ENCODE measurements around the gene TMEFF2. TPM values are rescaled to one million over a fixed set of nuclear protein-coding genes. Genes with fewer than 3 reads are reported as not detected.

The TMEFF2 gene
- total RNA-seq, 1 donor from 2014 or later: not detected

GRCh38 chr2:192218970-192219369, 24.2 kb upstream of the TMEFF2 start:
- H3K27ac ChIP-seq: no peak overlapping the region
- no peak for DNase-seq (ENCODE audit: low spot score in 2 of 2)
- intact Hi-C loops (cut with DNase I): no loop called here

DNA sequence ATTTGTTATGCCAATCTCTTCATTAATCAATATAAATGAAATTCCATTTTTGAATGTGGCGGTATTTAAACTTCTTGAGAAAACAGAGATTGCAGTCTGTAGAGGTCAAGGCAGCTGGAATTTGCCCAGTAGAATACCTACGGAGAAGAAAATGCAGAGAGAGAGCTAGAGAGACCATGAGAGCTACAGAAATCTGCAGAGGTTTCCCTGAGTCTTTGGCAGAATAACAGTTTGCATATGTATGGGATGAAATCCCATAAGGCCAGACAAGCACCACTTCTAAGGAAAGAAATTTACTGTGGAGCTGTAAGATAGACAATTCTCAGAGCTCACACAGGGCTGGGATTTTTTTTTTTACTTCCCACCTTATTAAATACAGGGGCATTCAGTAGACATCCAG, 23.6 kb upstream of the TMEFF2 start:
- no peak overlapping the region for H3K4me3 ChIP-seq
- no peak for DNase-seq (ENCODE audit: low spot score in 2 of 2)
- H3K27ac ChIP-seq: no peak overlapping the region
- H3K27me3 ChIP-seq: no peaks in the 10 kb centered on the region
- no peaks in the 10 kb centered on the region for H3K36me3 ChIP-seq
- H3K9me3 ChIP-seq: no peaks in the 10 kb centered on the region
- TF ChIP-seq, protein P1, sequence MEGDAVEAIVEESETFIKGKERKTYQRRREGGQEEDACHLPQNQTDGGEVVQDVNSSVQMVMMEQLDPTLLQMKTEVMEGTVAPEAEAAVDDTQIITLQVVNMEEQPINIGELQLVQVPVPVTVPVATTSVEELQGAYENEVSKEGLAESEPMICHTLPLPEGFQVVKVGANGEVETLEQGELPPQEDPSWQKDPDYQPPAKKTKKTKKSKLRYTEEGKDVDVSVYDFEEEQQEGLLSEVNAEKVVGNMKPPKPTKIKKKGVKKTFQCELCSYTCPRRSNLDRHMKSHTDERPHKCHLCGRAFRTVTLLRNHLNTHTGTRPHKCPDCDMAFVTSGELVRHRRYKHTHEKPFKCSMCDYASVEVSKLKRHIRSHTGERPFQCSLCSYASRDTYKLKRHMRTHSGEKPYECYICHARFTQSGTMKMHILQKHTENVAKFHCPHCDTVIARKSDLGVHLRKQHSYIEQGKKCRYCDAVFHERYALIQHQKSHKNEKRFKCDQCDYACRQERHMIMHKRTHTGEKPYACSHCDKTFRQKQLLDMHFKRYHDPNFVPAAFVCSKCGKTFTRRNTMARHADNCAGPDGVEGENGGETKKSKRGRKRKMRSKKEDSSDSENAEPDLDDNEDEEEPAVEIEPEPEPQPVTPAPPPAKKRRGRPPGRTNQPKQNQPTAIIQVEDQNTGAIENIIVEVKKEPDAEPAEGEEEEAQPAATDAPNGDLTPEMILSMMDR (IDR thresholded peaks at IDR 0.05): no peak
- intact Hi-C loops (cut with DNase I): no loop called here
- H3K4me1 ChIP-seq: no peaks in the 10 kb centered on the region

More at GRCh38 chr2:192218970-192219369, 24.2 kb upstream of the TMEFF2 start:
- Histone ChIP-seq H3K9me3 (no peaks in the 10 kb centered on the region), H3K27me3 (no peaks in the 10 kb centered on the region), H3K36me3 (no peaks in the 10 kb centered on the region), H3K4me1 (no peaks in the 10 kb centered on the region), H3K4me3 (no peak overlapping the region)
- TF ChIP-seq, protein P1 (IDR thresholded peaks at IDR 0.05): no peak

DNA sequence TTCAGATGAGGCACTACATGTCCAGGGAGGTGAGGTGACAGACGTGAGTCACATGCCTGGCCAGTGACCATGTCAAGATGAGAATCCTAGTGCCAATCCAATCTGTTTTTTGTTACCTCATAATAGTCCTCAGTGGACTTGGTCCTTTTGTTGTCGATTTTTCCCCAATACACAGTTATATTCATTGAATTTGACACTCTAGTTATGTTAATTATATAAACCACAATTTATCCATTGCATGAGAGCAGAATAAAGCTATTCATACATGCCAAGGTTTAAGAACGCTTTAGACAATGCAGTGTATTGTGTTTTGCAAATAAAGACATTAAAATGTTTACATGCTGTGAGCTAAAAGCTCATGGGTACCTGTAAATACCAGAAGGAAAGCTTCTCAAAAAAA, 21.6 kb upstream of the TMEFF2 start:
- no peak overlapping the region for H3K4me3 ChIP-seq
- no peaks in the 10 kb centered on the region for H3K27me3 ChIP-seq
- H3K27ac ChIP-seq: no peak overlapping the region
- intact Hi-C loops (cut with DNase I): no loop called here
- no peaks in the 10 kb centered on the region for H3K36me3 ChIP-seq
- TF ChIP-seq, protein P1 (IDR thresholded peaks at IDR 0.05): no peak
- no peaks in the 10 kb centered on the region for H3K4me1 ChIP-seq
- no peak for DNase-seq (ENCODE audit: low spot score in 2 of 2)
- no peaks in the 10 kb centered on the region for H3K9me3 ChIP-seq

GRCh38 chr2:192215096-192215877, 20.6 kb upstream of the TMEFF2 start:
- H3K27ac ChIP-seq: no peak overlapping the region
- no peaks in the 10 kb centered on the region for H3K4me1 ChIP-seq
- H3K27me3 ChIP-seq: no peaks in the 10 kb centered on the region
- H3K36me3 ChIP-seq: no peaks in the 10 kb centered on the region
- no peaks in the 10 kb centered on the region for H3K9me3 ChIP-seq
- TF ChIP-seq, protein P1 (IDR thresholded peaks at IDR 0.05): no peak
- no peak for DNase-seq (ENCODE audit: low spot score in 2 of 2)
- intact Hi-C loops (cut with DNase I): no loop called here
- H3K4me3 ChIP-seq: no peak overlapping the region

DNA sequence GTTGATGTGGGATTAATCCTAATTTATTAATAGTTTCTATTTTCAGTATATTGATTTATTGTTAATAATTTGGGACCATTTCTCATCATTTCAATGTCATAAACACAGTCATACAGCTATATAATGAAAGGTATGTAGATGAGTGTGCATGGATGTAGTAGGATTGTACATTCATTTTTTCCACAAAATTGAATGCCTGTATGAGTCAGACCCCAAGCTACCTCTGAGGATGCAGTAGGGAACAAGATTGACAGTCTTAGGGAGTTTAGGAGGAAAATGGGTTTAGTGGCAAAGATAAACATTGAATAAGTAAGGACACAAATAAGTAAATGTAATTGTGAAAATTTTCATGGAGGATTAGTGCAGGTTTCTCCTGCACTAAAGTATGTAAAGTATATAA, 14.1 kb upstream of the TMEFF2 start:
- no peak overlapping the region for H3K27ac ChIP-seq
- H3K9me3 ChIP-seq: no peaks in the 10 kb centered on the region
- no peak overlapping the region for H3K4me3 ChIP-seq
- intact Hi-C loops (cut with DNase I): no loop called here
- H3K27me3 ChIP-seq: no peaks in the 10 kb centered on the region
- TF ChIP-seq, protein P1 (IDR thresholded peaks at IDR 0.05): no peak
- no peaks in the 10 kb centered on the region for H3K36me3 ChIP-seq
- no peaks in the 10 kb centered on the region for H3K4me1 ChIP-seq
- no peak for DNase-seq (ENCODE audit: low spot score in 2 of 2)
